ENCODE results near the gene ADGRG7. TPM values are rescaled to one million over a fixed set of nuclear protein-coding genes. Genes with fewer than 3 reads are reported as not detected.

ADGRG7 gene
- total and polyA plus RNA-seq, 9 of the 15 experiments (the other 6 are each of a cell fraction or from before 2014, with no cell fraction given): 0.03 TPM; not detected in 7

GRCh38 chr3:100682854-100683760 lies 73.7 kb downstream of the ADGRG7 start:
- no peak overlapping the region for H3K4me3 ChIP-seq
- POLR2A ChIA-PET: interaction anchor here (0.6 to 2.5 kb wide), 3 partner anchors 14 to 27 kb away, joined by 3 to 9 read pairs (median 5); partner anchors contain the start of gene TFG
- DNase-seq (ENCODE audit: extremely low read depth in 1 of 4, low spot score in 3 of 4): no peak

More at GRCh38 chr3:100682854-100683760, 73.7 kb downstream of the ADGRG7 start:
- TF ChIP-seq ZNF764 (CRISPR knock-in tag; IDR thresholded peaks at IDR 0.05; ENCODE audit: low read depth): no peak
- no peak for TF ChIP-seq ATF6 (CRISPR knock-in tag; IDR thresholded peaks at IDR 0.05)
- TF ChIP-seq ZBTB9 (CRISPR knock-in tag; IDR thresholded peaks at IDR 0.05): no peak
- no peak for TF ChIP-seq MYBL2 (IDR thresholded peaks at IDR 0.05; ENCODE audit: low read depth)
- no peak for TF ChIP-seq MYBL2 (CRISPR knock-in tag; IDR thresholded peaks at IDR 0.05; ENCODE audit: borderline replicate concordance)
- no peak for TF ChIP-seq MLLT1 (IDR thresholded peaks at IDR 0.05)
- TF ChIP-seq ZNF778 (CRISPR knock-in tag; IDR thresholded peaks at IDR 0.05): no peak
- TF ChIP-seq OTX1 (CRISPR knock-in tag; IDR thresholded peaks at IDR 0.05): no peak
- TF ChIP-seq WHSC1 (IDR thresholded peaks at IDR 0.05; ENCODE audit: low read length): no peak
- no peak for TF ChIP-seq ZFP36 (IDR thresholded peaks at IDR 0.05; ENCODE audit: low read depth, low read length, partially characterized antibody)
- no peak for TF ChIP-seq BCOR (IDR thresholded peaks at IDR 0.05)
- no peak for TF ChIP-seq HOMEZ (CRISPR knock-in tag; IDR thresholded peaks at IDR 0.05)
- CTCF ChIA-PET (ENCODE audit: low intra/inter-chr PET ratio): no interaction called here
- Histone ChIP-seq H3K9ac (ENCODE audit: insufficient read depth in 1 of 2, low read depth in 2 of 2, low read length in 2 of 2) (no peak overlapping the region; a peak in 1 of 4 replicates), H3K36me3 (ENCODE audit: control insufficient read depth, insufficient read depth, low read length) (no peaks in the 10 kb centered on the region), H2AFZ (ENCODE audit: low read depth, low read length) (0 out of 2 replicates have a peak overlapping the region, but pooled peaks have one; percentile 50), H3K27ac (ENCODE audit: extremely low read depth, low read depth, low read length) (no peak overlapping the region), H3K4me2 (ENCODE audit: insufficient read depth, low read length) (no peak overlapping the region), H4K20me1 (replicated peaks; ENCODE audit: control insufficient read depth, insufficient read depth, low read length) (no peaks in the 10 kb centered on the region), H3K27me3 (ENCODE audit: control insufficient read depth in 2 of 2, insufficient read depth in 2 of 2, low read length in 2 of 2) (no peaks in the 10 kb centered on the region), H3K9me1 (ENCODE audit: control insufficient read depth, insufficient read depth, low read length) (no peaks in the 10 kb centered on the region), H3K9me3 (replicated peaks; ENCODE audit: control insufficient read depth, insufficient read depth, low read depth, low read length) (no peaks in the 10 kb centered on the region), H3K4me1 (replicated peaks in 1 of 2; ENCODE audit: control insufficient read depth in 2 of 2, insufficient read depth in 2 of 2, low read length in 2 of 2) (peaks cover 0 to 5% of the 10 kb centered on the region in 2 experiments; a peak in 2 of 5 replicates), H3K79me2 (ENCODE audit: control insufficient read depth, insufficient read depth, low read length) (no peaks in the 10 kb centered on the region)
- peak; percentile 63 for ATAC-seq
- no peak for FAIRE-seq
- BruUV-seq (replicated peaks): no TSS peak
- WGBS (ENCODE audit: insufficient coverage, low coverage, missing lambda C conversion rate): 49% methylated on average over 15 of the region's 18 CpGs
- intact Hi-C loops (cut with micrococcal nuclease) (no loop called here), in situ Hi-C loops (cut with MboI) (no loop called here)
